Activated CD8-positive, alpha-beta memory T cell treated with anti-CD3 and anti-CD28 coated beads, Interleukin-2, amount 50 U/mL, for 4 hours (primary cell): Measurements from ENCODE around the gene MGST3.
"Not testable (repeated sequence)": the region's sequence is repeated elsewhere in the genome, so short reads cannot be mapped to it uniquely, and the experiment has no call there.

ENCODE experiments used
- DNase-seq: peaks from one replicate; pipeline ENCODE4 v3.0.0-alpha.2; 2020

Gene MGST3

DNA sequence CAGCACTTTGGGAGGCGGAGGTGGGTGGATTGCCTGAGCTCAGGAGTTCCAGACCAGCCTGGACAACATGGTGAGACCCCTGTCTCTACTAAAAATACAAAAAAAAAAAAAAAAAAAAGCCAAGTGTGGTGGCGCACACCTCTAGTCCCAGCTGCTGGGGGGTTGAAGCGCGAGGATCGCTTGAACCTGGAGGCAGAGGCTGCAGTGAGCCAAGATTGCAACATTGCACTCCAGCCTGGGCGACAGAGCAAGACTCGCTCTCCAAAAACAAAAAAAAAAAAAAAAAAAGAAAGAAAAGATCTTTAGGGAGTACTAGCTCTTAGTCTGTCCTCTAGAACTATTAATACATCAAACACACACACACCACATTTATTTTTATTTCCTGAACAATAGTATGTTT, 70.9 kb downstream of the MGST3 start:
- DNase-seq: not testable (repeated sequence)

DNA sequence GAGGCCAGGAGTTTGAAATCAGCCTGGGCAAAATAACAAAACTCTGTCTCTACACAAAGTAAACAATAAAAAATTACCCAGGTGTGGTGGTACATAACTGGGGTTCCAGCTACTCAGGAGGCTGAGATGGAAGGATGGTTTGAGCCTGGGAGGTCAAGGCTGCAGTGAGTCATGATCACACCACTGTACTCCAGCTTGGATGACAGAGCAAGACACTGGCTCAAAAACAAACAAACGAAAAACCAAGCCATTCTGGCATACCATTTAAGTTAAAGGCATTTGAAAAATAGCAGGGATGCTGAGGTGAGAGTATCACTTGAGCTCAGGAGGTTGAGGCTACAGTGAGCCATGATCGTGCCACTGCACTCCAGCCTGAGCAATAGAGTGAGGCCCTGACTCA, 72.6 kb downstream of the MGST3 start:
- no peak for DNase-seq
